Stomach (tissue), 9 donors: ENCODE results near the gene LIME1. TPM values are rescaled to one million over a fixed set of nuclear protein-coding genes. Genes with fewer than 3 reads are reported as not detected.
A peak's percentile ranks its signal among the peaks of the same experiment; 100 is the strongest.

ENCODE experiments used
- DNase-seq, 2 donors: peaks; one replicate each; pipeline versions ENCODE4 v3.0.0 to v3.0.0-alpha.2; 2013 to 2019
- H3K27ac ChIP-seq, 5 donors: fragments of 200-600 bp in 4 of 5; sonication (generic) in 4 of 5; one replicate each; pipeline ENCODE4 v1.5.1; 2013 to 2019; ENCODE audit warnings: mild to moderate bottlenecking in 1 of 5, moderate library complexity in 1 of 5
- H3K27me3 ChIP-seq, 3 donors: fragments of 200-600 bp; sonication (generic); one replicate each; pipeline ENCODE4 v1.5.1; 2017 to 2019; ENCODE audit warnings: mixed run types in 1 of 3
- H3K36me3 ChIP-seq, 4 donors: fragments of 200-600 bp; sonication (generic); 1 replicate in 3 of 4; 2 replicates in 1 of 4; pipeline ENCODE4 v1.5.1; 2016 to 2019
- H3K4me1 ChIP-seq, 4 donors: fragments of 200-600 bp; sonication (generic); one replicate each; pipeline ENCODE4 v1.5.1; 2016 to 2019
- H3K4me3 ChIP-seq, 4 donors: fragments of 200-600 bp; sonication (generic) in 3 of 4; one replicate each; pipeline ENCODE4 v1.5.1; 2016 to 2019; ENCODE audit warnings: mild to moderate bottlenecking in 1 of 4
- H3K9me3 ChIP-seq, 4 donors: fragments of 200-600 bp; sonication (generic); one replicate each; pipeline ENCODE4 v1.5.1; 2016 to 2019
- CTCF ChIP-seq, 7 experiments: fragments of 450-650 bp in 4 of 7; fragments of 200-600 bp in 3 of 7; sonication (generic) in 3 of 7; IDR thresholded peaks; one replicate each; pipeline ENCODE4 v1.5.1; 2016 to 2019; ENCODE audit warnings: antibody characterized with exemption in 7 of 7, control low read depth in 2 of 7, mild to moderate bottlenecking in 1 of 7
- EP300 ChIP-seq: sonication (generic); formaldehyde crosslinking; IDR thresholded peaks from one replicate; pipeline ENCODE4 v1.6.1; 2017; ENCODE audit warnings: antibody characterized with exemption
- POLR2A ChIP-seq, 4 donors: fragments of 450-650 bp; IDR thresholded peaks; one replicate each; pipeline ENCODE4 v1.6.1; 2016; ENCODE audit warnings: antibody characterized with exemption in 4 of 4, control low read depth in 2 of 4, mild to moderate bottlenecking in 1 of 4, moderate library complexity in 1 of 4
- POLR2AphosphoS5 ChIP-seq, 3 donors: sonication (generic); formaldehyde crosslinking; IDR thresholded peaks; one replicate each; pipeline ENCODE4 v1.6.1; 2016; ENCODE audit warnings: antibody characterized with exemption in 3 of 3
- WGBS, 5 donors: extraction: QIAGEN DNeasy Blood & Tissue Kit in 3 of 5; methylation state at CpG; one replicate each; pipeline versions ENCODE4 v1.1.5 to v1.1.7; 2013 to 2018; 5-methylcytosine and 5-hydroxymethylcytosine counted together
- intact Hi-C: fragments of 100-400 bp; cut with DNase I; formaldehyde crosslinking; loops from one replicate; pipeline ENCODE4 v1.15.1; 2023; ENCODE audit warnings: low total_unique reads
- polyA plus RNA-seq, 3 donors: library from polyadenylated mRNA; stranded (reverse); fragments of 200-250 nt; gene quantifications; one replicate each; pipeline ENCODE4 v1.2.3, GENCODE V29; 2013
- total RNA-seq, 5 donors: library from RNA; depleted of rRNA; stranded (reverse); fragments of >200 nt; gene quantifications; one replicate each; pipeline versions ENCODE4 v1.1.0 to v1.2.3, GENCODE V29; 2014 to 2016
- donor health status: healthy with polysubstance abuse.
- donor health status: Bipolar disorder and iron deficiency.
- donor health status: healthy.

LIME1 gene
- total and polyA plus RNA-seq, 8 donors = 3.6 to 117 (median 18.5) TPM

- TF ChIP-seq EP300 (no peak), CTCF (IDR thresholded peaks at IDR 0.05) (peak in 3 of 7 experiments; percentile 7 to 55 (median 43)), POLR2A (IDR thresholded peaks at IDR 0.05) (no peak), POLR2AphosphoS5 (IDR thresholded peaks at IDR 0.05) (peak in 2 of 3 donors; percentile 55 to 73)
- Histone ChIP-seq H3K36me3 (peaks cover 10 to 33% (median 30%) of the 10 kb centered on the region in 4 donors), H3K27me3 (peaks cover 0 to 6% (median 0%) of the 10 kb centered on the region in 3 donors), H3K4me1 (peaks cover 43 to 64% (median 56%) of the 10 kb centered on the region in 4 donors), H3K27ac (peak overlapping the region; percentile 83 to 97 (median 93)), H3K9me3 (no peaks in the 10 kb centered on the region), H3K4me3 (peak overlapping the region; percentile 65 to 85 (median 68))
- 0 to 7% (median 5%) methylated on average over 9 to 29 of the region's 29 CpGs for WGBS, 5 donors
- DNase-seq = peak; percentile 95 to 97
- intact Hi-C loops = no loop called here
Measured at GRCh38 chr20:63740627-63741353, 4.3 kb downstream of the LIME1 start.

DNA sequence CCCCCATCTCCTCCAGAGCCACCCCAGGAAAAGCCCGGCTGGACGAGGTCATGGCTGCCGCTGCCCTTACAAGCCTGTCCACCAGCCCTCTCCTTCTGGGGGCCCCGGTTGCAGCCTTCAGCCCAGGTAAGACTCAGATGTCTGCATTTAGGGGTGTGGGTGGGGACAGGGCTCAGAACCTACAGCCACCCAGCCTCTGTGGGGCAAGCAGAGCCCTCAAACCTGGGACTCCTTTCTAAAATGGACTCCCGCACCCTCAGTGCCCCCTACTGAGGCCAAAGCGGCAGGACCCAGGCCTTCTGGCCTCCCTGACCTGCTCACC, 4.9 kb downstream of the LIME1 start:
- peak overlapping the region; percentile 83 to 97 (median 93) for H3K27ac ChIP-seq
- intact Hi-C loops = no loop called here
- H3K4me1 ChIP-seq = peaks cover 40 to 59% (median 51%) of the 10 kb centered on the region in 4 donors
- no peaks in the 10 kb centered on the region for H3K9me3 ChIP-seq
- peaks cover 0 to 6% (median 0%) of the 10 kb centered on the region in 3 donors for H3K27me3 ChIP-seq
- peaks cover 8 to 33% (median 27%) of the 10 kb centered on the region in 4 donors for H3K36me3 ChIP-seq
- H3K4me3 ChIP-seq = peak overlapping the region; percentile 65 to 85 (median 68)
- WGBS, 5 donors = 15 to 42% (median 28%) methylated on average over 4 to 6 of the region's 6 CpGs
- no peak for DNase-seq
- no peak for TF ChIP-seq EP300
- no peak for TF ChIP-seq POLR2AphosphoS5 (IDR thresholded peaks at IDR 0.05)
- no peak for TF ChIP-seq POLR2A (IDR thresholded peaks at IDR 0.05)
- no peak for TF ChIP-seq CTCF (IDR thresholded peaks at IDR 0.05)

- Histone ChIP-seq H3K9me3 (no peaks in the 10 kb centered on the region), H3K4me1 (peaks cover 34 to 53% (median 46%) of the 10 kb centered on the region in 4 donors), H3K27me3 (peaks cover 0 to 6% (median 0%) of the 10 kb centered on the region in 3 donors), H3K36me3 (peaks cover 8 to 35% (median 29%) of the 10 kb centered on the region in 4 donors), H3K27ac (peak overlapping the region; percentile 83 to 97 (median 93)), H3K4me3 (peak overlapping the region; percentile 65 to 85 (median 68))
- no peak for TF ChIP-seq POLR2A (IDR thresholded peaks at IDR 0.05)
- TF ChIP-seq POLR2AphosphoS5 (IDR thresholded peaks at IDR 0.05) = no peak
- 76 to 82% (median 79%) methylated on average over 19 to 30 of the region's 30 CpGs for WGBS, 5 donors
- intact Hi-C loops = no loop called here
- peak in 1 of 2 donors; percentile 22 for DNase-seq
Measured at GRCh38 chr20:63741676-63742380, 5.4 kb downstream of the LIME1 start.

- intact Hi-C loops = no loop called here
- Histone ChIP-seq H3K36me3 (peaks cover 8 to 37% (median 30%) of the 10 kb centered on the region in 4 donors), H3K4me1 (peaks cover 29 to 47% (median 39%) of the 10 kb centered on the region in 4 donors), H3K27me3 (peaks cover 0 to 2% (median 0%) of the 10 kb centered on the region in 3 donors), H3K4me3 (no peak overlapping the region), H3K9me3 (no peaks in the 10 kb centered on the region), H3K27ac (peak overlapping the region in 2 of 5 donors; percentile 7 to 93)
- no peak for TF ChIP-seq EP300
- no peak for TF ChIP-seq CTCF (IDR thresholded peaks at IDR 0.05)
- TF ChIP-seq POLR2A (IDR thresholded peaks at IDR 0.05) = no peak
- no peak for TF ChIP-seq POLR2AphosphoS5 (IDR thresholded peaks at IDR 0.05)
- 87 to 96% (median 91%) methylated on average over 19 to 37 of the region's 37 CpGs for WGBS, 5 donors
- DNase-seq = no peak
Measured at GRCh38 chr20:63742381-63743024, 6.0 kb downstream of the LIME1 start.
